Measurements from ENCODE around the gene WHAMM. TPM values are rescaled to one million over a fixed set of nuclear protein-coding genes. Genes with fewer than 3 reads are reported as not detected.

The WHAMM gene
- total and polyA plus RNA-seq, 7 donors, result 9.9 to 30.8 (median 19.4) TPM

GRCh38 chr15:82871358-82871757 is 61.9 kb downstream of the WHAMM start:
- H3K4me1 ChIP-seq, result peaks cover 6% of the 10 kb centered on the region
- intact Hi-C loops (cut with DNase I), result no loop called here
- ATAC-seq, result no peak
- no peaks in the 10 kb centered on the region for H3K9me3 ChIP-seq
- peaks cover 0 to 24% of the 10 kb centered on the region in 2 donors for H3K36me3 ChIP-seq (ENCODE audit: insufficient read depth in 1 of 2, low read depth in 1 of 2)
- no peak for DNase-seq
- H3K27ac ChIP-seq, result no peak overlapping the region
- 77 to 87% (median 83%) methylated on average over 5 of the region's 5 CpGs for WGBS, 3 donors
- H3K4me3 ChIP-seq, result no peak overlapping the region
- TF ChIP-seq CTCF (IDR thresholded peaks at IDR 0.05), result no peak
- H3K27me3 ChIP-seq (ENCODE audit: insufficient read depth in 3 of 3, low read length in 2 of 3), result no peaks in the 10 kb centered on the region

GRCh38 chr15:82871832-82872484 is 62.5 kb downstream of the WHAMM start:
- H3K4me3 ChIP-seq, result no peak overlapping the region
- H3K27me3 ChIP-seq (ENCODE audit: insufficient read depth in 3 of 3, low read length in 2 of 3), result no peaks in the 10 kb centered on the region
- peaks cover 0 to 24% of the 10 kb centered on the region in 2 donors for H3K36me3 ChIP-seq (ENCODE audit: insufficient read depth in 1 of 2, low read depth in 1 of 2)
- no peak for DNase-seq
- no peaks in the 10 kb centered on the region for H3K9me3 ChIP-seq
- peaks cover 6% of the 10 kb centered on the region for H3K4me1 ChIP-seq
- H3K27ac ChIP-seq, result no peak overlapping the region
- WGBS, 3 donors, result 52 to 74% (median 60%) methylated on average over 7 of the region's 7 CpGs
- intact Hi-C loops (cut with DNase I), result no loop called here
- TF ChIP-seq CTCF (IDR thresholded peaks at IDR 0.05), result no peak
- no peak for ATAC-seq

- Histone ChIP-seq H3K9me3 (no peaks in the 10 kb centered on the region), H3K27me3 (ENCODE audit: insufficient read depth in 3 of 3, low read length in 2 of 3) (no peaks in the 10 kb centered on the region), H3K4me3 (no peak overlapping the region), H3K27ac (no peak overlapping the region), H3K4me1 (peaks cover 6% of the 10 kb centered on the region), H3K36me3 (ENCODE audit: insufficient read depth in 1 of 2, low read depth in 1 of 2) (peaks cover 0 to 24% of the 10 kb centered on the region in 2 donors)
- intact Hi-C loops (cut with DNase I), result no loop called here
- DNase-seq (no peak), ATAC-seq (peak in 1 of 4 donors; percentile 20)
- 76 to 81% (median 77%) methylated on average over 7 of the region's 7 CpGs for WGBS, 3 donors
- TF ChIP-seq CTCF (IDR thresholded peaks at IDR 0.05), result no peak
Measured at GRCh38 chr15:82873000-82873680, 63.7 kb downstream of the WHAMM start.

GRCh38 chr15:82874267-82874666 is 64.8 kb downstream of the WHAMM start:
- H3K27ac ChIP-seq, result peak overlapping the region; percentile 59
- 71 to 85% (median 77%) methylated on average over 1 of the region's 1 CpG for WGBS, 3 donors
- no peaks in the 10 kb centered on the region for H3K27me3 ChIP-seq (ENCODE audit: insufficient read depth in 3 of 3, low read length in 2 of 3)
- intact Hi-C loops (cut with DNase I), result no loop called here
- DNase-seq (no peak), ATAC-seq (no peak)
- no peak for TF ChIP-seq CTCF (IDR thresholded peaks at IDR 0.05)
- H3K36me3 ChIP-seq (ENCODE audit: insufficient read depth in 1 of 2, low read depth in 1 of 2), result peaks cover 0 to 24% of the 10 kb centered on the region in 2 donors
- no peak overlapping the region for H3K4me3 ChIP-seq
- H3K4me1 ChIP-seq, result peaks cover 6% of the 10 kb centered on the region
- no peaks in the 10 kb centered on the region for H3K9me3 ChIP-seq

Data from psoas muscle (tissue), 8 donors.